ENCODE data around the gene TAGLN.

The TAGLN gene

GRCh38 chr11:117175104-117175503, 24.1 kb upstream of the TAGLN start:
- Histone ChIP-seq H3K4me1 (ENCODE audit: control insufficient read depth, insufficient read depth, low read length) (peaks cover 23% of the 10 kb centered on the region), H3K36me3 (ENCODE audit: control insufficient read depth, insufficient read depth, low read length) (no peaks in the 10 kb centered on the region), H3K9me3 (ENCODE audit: control insufficient read depth, low read length) (no peaks in the 10 kb centered on the region), H3K4me3 (ENCODE audit: low read length) (no peak overlapping the region), H3K27me3 (ENCODE audit: control insufficient read depth, insufficient read depth, low read length) (no peaks in the 10 kb centered on the region), H3K9ac (ENCODE audit: low read length) (no peak overlapping the region)

GRCh38 chr11:117175781-117176180, 23.4 kb upstream of the TAGLN start:
- Histone ChIP-seq H3K4me1 (ENCODE audit: control insufficient read depth, insufficient read depth, low read length) (peaks cover 30% of the 10 kb centered on the region), H3K27me3 (ENCODE audit: control insufficient read depth, insufficient read depth, low read length) (no peaks in the 10 kb centered on the region), H3K9ac (ENCODE audit: low read length) (no peak overlapping the region), H3K4me3 (ENCODE audit: low read length) (no peak overlapping the region), H3K9me3 (ENCODE audit: control insufficient read depth, low read length) (no peaks in the 10 kb centered on the region), H3K36me3 (ENCODE audit: control insufficient read depth, insufficient read depth, low read length) (no peaks in the 10 kb centered on the region)

DNA sequence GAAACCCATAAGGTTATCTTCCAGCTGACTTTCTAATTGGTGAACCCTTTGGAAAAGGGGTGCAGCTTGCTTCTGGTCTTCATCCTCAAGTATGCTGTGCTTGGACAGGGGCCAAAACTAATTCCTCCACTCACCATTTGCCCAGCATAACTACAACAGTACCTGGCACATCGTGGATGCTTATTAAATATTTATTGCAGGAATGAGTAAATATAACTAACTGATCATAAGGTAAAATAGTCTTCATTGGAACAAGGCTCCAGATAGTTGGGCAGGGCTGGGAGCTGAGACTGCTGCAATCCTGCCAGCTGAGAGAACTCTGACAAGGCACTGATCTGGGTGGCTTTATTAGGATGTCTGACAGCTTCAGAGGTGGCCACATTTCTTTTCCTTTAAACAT, 23.0 kb upstream of the TAGLN start:
- Histone ChIP-seq H3K9ac (ENCODE audit: low read length) (no peak overlapping the region), H3K9me3 (ENCODE audit: control insufficient read depth, low read length) (no peaks in the 10 kb centered on the region), H3K27me3 (ENCODE audit: control insufficient read depth, insufficient read depth, low read length) (no peaks in the 10 kb centered on the region), H3K4me3 (ENCODE audit: low read length) (no peak overlapping the region), H3K4me1 (ENCODE audit: control insufficient read depth, insufficient read depth, low read length) (peaks cover 34% of the 10 kb centered on the region), H3K36me3 (ENCODE audit: control insufficient read depth, insufficient read depth, low read length) (no peaks in the 10 kb centered on the region)

- Histone ChIP-seq H3K9me3 (ENCODE audit: control insufficient read depth, low read length) (no peaks in the 10 kb centered on the region), H3K36me3 (ENCODE audit: control insufficient read depth, insufficient read depth, low read length) (no peaks in the 10 kb centered on the region), H3K4me3 (ENCODE audit: low read length) (peak overlapping the region; percentile 10), H3K4me1 (ENCODE audit: control insufficient read depth, insufficient read depth, low read length) (peaks cover 46% of the 10 kb centered on the region), H3K9ac (ENCODE audit: low read length) (peak overlapping the region; percentile 47), H3K27me3 (ENCODE audit: control insufficient read depth, insufficient read depth, low read length) (no peaks in the 10 kb centered on the region)
These were observed 21.5 kb upstream of the TAGLN start for GRCh38 chr11:117177534-117178209.

- peaks cover 43% of the 10 kb centered on the region for H3K4me1 ChIP-seq (ENCODE audit: control insufficient read depth, insufficient read depth, low read length)
- H3K9ac ChIP-seq (ENCODE audit: low read length): peak within 1 kb of the TSS; percentile 90
- H3K36me3 ChIP-seq (ENCODE audit: control insufficient read depth, insufficient read depth, low read length): no peaks in the 10 kb centered on the region
- H3K27me3 ChIP-seq (ENCODE audit: control insufficient read depth, insufficient read depth, low read length): no peaks in the 10 kb centered on the region
- no peaks in the 10 kb centered on the region for H3K9me3 ChIP-seq (ENCODE audit: control insufficient read depth, low read length)
- peak within 1 kb of the TSS; percentile 52 for H3K4me3 ChIP-seq (ENCODE audit: low read length)
These were observed 20.7 kb upstream of the TAGLN start, which contains the start of gene SIDT2 for GRCh38 chr11:117178210-117179034. Gene SIDT2 (plus strand): TSS chr11:117178743. CDS start chr11:117179264, 521 bp downstream.

- Histone ChIP-seq H3K9ac (ENCODE audit: low read length) (peak overlapping the region; percentile 90), H3K4me3 (ENCODE audit: low read length) (peak overlapping the region; percentile 52), H3K36me3 (ENCODE audit: control insufficient read depth, insufficient read depth, low read length) (no peaks in the 10 kb centered on the region), H3K27me3 (ENCODE audit: control insufficient read depth, insufficient read depth, low read length) (no peaks in the 10 kb centered on the region), H3K9me3 (ENCODE audit: control insufficient read depth, low read length) (no peaks in the 10 kb centered on the region), H3K4me1 (ENCODE audit: control insufficient read depth, insufficient read depth, low read length) (peaks cover 48% of the 10 kb centered on the region)
These were observed 19.8 kb upstream of the TAGLN start for GRCh38 chr11:117179048-117179999.

GRCh38 chr11:117180020-117180419, 19.1 kb upstream of the TAGLN start:
- Histone ChIP-seq H3K9me3 (ENCODE audit: control insufficient read depth, low read length) (no peaks in the 10 kb centered on the region), H3K4me3 (ENCODE audit: low read length) (peak overlapping the region; percentile 52), H3K9ac (ENCODE audit: low read length) (peak overlapping the region; percentile 90), H3K27me3 (ENCODE audit: control insufficient read depth, insufficient read depth, low read length) (no peaks in the 10 kb centered on the region), H3K36me3 (ENCODE audit: control insufficient read depth, insufficient read depth, low read length) (no peaks in the 10 kb centered on the region), H3K4me1 (ENCODE audit: control insufficient read depth, insufficient read depth, low read length) (peaks cover 52% of the 10 kb centered on the region)

DNA sequence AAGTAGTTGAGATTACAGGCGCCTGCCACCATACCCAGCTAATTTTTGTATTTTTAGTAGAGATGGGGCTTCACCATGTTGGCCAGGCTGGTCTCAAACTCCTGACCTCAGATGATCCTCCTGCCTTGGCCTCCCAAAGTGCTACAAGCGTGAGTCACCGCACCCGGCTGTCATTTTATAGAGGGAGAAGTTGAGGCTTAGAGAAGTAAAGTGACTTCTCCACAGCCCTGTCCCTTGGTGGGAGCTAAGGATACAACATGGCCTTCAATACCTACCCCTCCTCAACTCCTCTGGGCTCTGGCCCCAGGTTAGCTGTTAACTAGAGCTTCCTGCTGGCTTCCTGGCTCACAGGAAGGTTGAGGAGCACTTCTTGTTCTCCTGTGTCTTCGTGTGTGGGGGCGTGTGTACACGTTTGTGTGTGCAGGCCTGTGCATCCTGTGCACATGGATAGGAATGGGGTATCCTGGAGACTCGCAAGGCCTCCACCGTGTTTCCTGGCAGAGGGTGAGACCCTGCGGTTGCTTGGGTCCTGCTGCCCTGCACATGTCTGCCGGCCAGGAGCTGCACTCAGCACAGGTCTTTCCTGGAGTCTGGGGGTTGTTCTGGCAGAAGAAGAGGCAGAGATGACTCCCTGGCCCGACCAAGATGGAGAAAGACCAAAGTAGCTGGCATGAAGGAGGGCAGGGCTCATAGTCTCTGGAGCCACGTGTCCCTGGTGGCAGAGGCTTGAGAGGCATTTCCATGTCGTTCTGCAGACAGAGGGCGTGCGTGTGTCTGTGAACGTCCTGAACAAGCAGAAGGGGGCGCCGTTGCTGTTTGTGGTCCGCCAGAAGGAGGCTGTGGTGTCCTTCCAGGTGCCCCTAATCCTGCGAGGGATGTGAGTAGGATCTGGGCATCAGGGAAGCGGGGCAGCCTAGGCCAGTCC, 18.2 kb upstream of the TAGLN start:
- H3K36me3 ChIP-seq (ENCODE audit: control insufficient read depth, insufficient read depth, low read length): peaks cover 2% of the 10 kb centered on the region
- H3K27me3 ChIP-seq (ENCODE audit: control insufficient read depth, insufficient read depth, low read length): no peaks in the 10 kb centered on the region
- H3K9ac ChIP-seq (ENCODE audit: low read length): peak overlapping the region; percentile 90
- H3K9me3 ChIP-seq (ENCODE audit: control insufficient read depth, low read length): no peaks in the 10 kb centered on the region
- H3K4me3 ChIP-seq (ENCODE audit: low read length): no peak overlapping the region
- H3K4me1 ChIP-seq (ENCODE audit: control insufficient read depth, insufficient read depth, low read length): peaks cover 61% of the 10 kb centered on the region

DNA sequence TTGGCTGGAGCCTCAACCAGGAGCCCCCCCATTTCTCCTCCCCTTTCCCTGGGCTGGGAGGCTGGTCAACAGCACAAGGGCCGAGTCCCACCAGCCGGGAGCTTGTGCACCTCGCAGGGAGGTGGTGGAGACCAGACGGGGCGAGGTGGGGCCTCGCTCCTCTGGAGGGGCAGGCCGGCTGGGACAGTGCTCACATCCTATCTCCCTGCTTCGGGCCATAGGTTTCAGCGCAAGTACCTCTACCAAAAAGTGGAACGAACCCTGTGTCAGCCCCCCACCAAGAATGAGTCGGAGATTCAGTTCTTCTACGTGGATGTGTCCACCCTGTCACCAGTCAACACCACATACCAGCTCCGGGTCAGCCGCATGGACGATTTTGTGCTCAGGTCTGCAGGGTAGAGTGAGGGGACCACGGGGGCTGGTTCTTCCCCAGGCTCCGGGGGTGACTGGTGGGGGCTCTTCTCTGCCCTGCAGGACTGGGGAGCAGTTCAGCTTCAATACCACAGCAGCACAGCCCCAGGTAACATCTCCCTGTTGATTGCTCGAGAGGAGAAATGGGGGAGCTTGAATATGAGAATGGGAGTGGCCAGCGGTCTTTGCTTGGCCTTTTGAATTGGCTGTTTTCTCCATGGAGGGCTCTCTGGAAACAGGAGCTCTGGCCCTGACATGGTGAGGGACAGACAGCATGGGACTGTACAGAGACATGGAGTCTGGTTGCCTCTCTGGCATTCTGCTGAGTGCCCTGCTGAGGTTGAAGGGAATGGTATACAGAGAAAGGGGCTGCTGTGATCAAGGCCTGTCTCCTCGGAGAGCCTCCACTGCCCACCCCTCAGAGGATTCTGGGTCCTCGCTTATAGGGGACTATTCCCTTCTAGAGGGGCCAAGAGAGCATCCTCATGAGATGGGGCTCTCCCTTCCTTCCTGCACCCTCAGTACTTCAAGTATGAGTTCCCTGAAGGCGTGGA, 17.3 kb upstream of the TAGLN start:
- peaks cover 7% of the 10 kb centered on the region for H3K36me3 ChIP-seq (ENCODE audit: control insufficient read depth, insufficient read depth, low read length)
- H3K9me3 ChIP-seq (ENCODE audit: control insufficient read depth, low read length): no peaks in the 10 kb centered on the region
- H3K9ac ChIP-seq (ENCODE audit: low read length): peak overlapping the region; percentile 22
- H3K4me1 ChIP-seq (ENCODE audit: control insufficient read depth, insufficient read depth, low read length): peaks cover 70% of the 10 kb centered on the region
- H3K4me3 ChIP-seq (ENCODE audit: low read length): no peak overlapping the region
- H3K27me3 ChIP-seq (ENCODE audit: control insufficient read depth, insufficient read depth, low read length): no peaks in the 10 kb centered on the region

- Histone ChIP-seq H3K9me3 (ENCODE audit: control insufficient read depth, low read length) (no peaks in the 10 kb centered on the region), H3K36me3 (ENCODE audit: control insufficient read depth, insufficient read depth, low read length) (peaks cover 13% of the 10 kb centered on the region), H3K27me3 (ENCODE audit: control insufficient read depth, insufficient read depth, low read length) (no peaks in the 10 kb centered on the region), H3K4me3 (ENCODE audit: low read length) (no peak overlapping the region), H3K4me1 (ENCODE audit: control insufficient read depth, insufficient read depth, low read length) (peaks cover 74% of the 10 kb centered on the region), H3K9ac (ENCODE audit: low read length) (no peak overlapping the region)
These were observed 16.6 kb upstream of the TAGLN start for GRCh38 chr11:117182551-117182935.
